Activated T-cell treated with anti-CD3 and anti-CD28 coated beads, Interleukin-2, amount 50 U/mL, for 4 hours (primary cell): ENCODE data around the gene LRRFIP1. TPM values are rescaled to one million over a fixed set of nuclear protein-coding genes. Genes with fewer than 3 reads are reported as not detected.
"Not testable (repeated sequence)": the region's sequence is repeated elsewhere in the genome, so short reads cannot be mapped to it uniquely, and the experiment has no call there.

Experiments used
- ATAC-seq, 2 donors: fragments of 200-7000 bp; cut with Tn5 transposase; one replicate each; pipeline ENCODE4 v1.10.0; 2021
- DNase-seq: peaks from one replicate; pipeline ENCODE4 v3.0.0-alpha.2; 2020
- H3K27me3 Mint-ChIP-seq: one replicate; pipeline ENCODE4 v1.8.0; 2021; ENCODE audit warnings: low read depth, mixed read lengths
- H3K36me3 Mint-ChIP-seq: one replicate; pipeline ENCODE4 v1.8.0; 2022; ENCODE audit warnings: mixed read lengths; ENCODE audit not compliant: insufficient read depth
- H3K4me1 Mint-ChIP-seq: one replicate; pipeline ENCODE4 v1.8.0; 2021; ENCODE audit warnings: low read depth, mixed read lengths
- H3K4me3 Mint-ChIP-seq: one replicate; pipeline ENCODE4 v1.8.0; 2021; ENCODE audit warnings: mild to moderate bottlenecking, moderate library complexity, mixed read lengths
- H3K9me3 Mint-ChIP-seq: one replicate; pipeline ENCODE4 v1.8.0; 2021; ENCODE audit warnings: mixed read lengths
- total RNA-seq, 3 donors: library from RNA; stranded (reverse); gene quantifications; one replicate each; pipeline ENCODE4 v1.2.1, GENCODE V29; 2021

LRRFIP1 gene
- total RNA-seq, 3 donors from 2014 or later, result 160 to 203 (median 169) TPM

- Mint-ChIP-seq H3K4me3 (no peak overlapping the region), H3K36me3 (peaks cover 20% of the 10 kb centered on the region), H3K27me3 (no peaks in the 10 kb centered on the region), H3K9me3 (no peaks in the 10 kb centered on the region), H3K4me1 (peaks cover 39% of the 10 kb centered on the region)
- DNase-seq (no peak), ATAC-seq (no peak)
Measured at GRCh38 chr2:237738255-237738654, 110.9 kb downstream of the LRRFIP1 start.

- DNase-seq, result no peak
- Mint-ChIP-seq H3K27me3 (no peaks in the 10 kb centered on the region), H3K4me3 (no peak overlapping the region), H3K9me3 (no peaks in the 10 kb centered on the region), H3K4me1 (peaks cover 41% of the 10 kb centered on the region), H3K36me3 (peaks cover 20% of the 10 kb centered on the region)
- ATAC-seq, result no peak
Measured at GRCh38 chr2:237739101-237739500, 111.7 kb downstream of the LRRFIP1 start.

GRCh38 chr2:237742191-237742590 lies 114.8 kb downstream of the LRRFIP1 start:
- no peak for ATAC-seq
- H3K4me3 Mint-ChIP-seq, result no peak overlapping the region
- H3K36me3 Mint-ChIP-seq, result peaks cover 14% of the 10 kb centered on the region
- no peaks in the 10 kb centered on the region for H3K27me3 Mint-ChIP-seq
- no peaks in the 10 kb centered on the region for H3K9me3 Mint-ChIP-seq
- DNase-seq, result no peak
- H3K4me1 Mint-ChIP-seq, result peaks cover 45% of the 10 kb centered on the region

GRCh38 chr2:237742614-237743013 lies 115.2 kb downstream of the LRRFIP1 start:
- Mint-ChIP-seq H3K4me1 (peaks cover 44% of the 10 kb centered on the region), H3K27me3 (no peaks in the 10 kb centered on the region), H3K4me3 (no peak overlapping the region), H3K36me3 (peaks cover 14% of the 10 kb centered on the region), H3K9me3 (no peaks in the 10 kb centered on the region)
- no peak for DNase-seq
- ATAC-seq, result no peak

GRCh38 chr2:237743024-237743423 lies 115.6 kb downstream of the LRRFIP1 start:
- Mint-ChIP-seq H3K4me3 (no peak overlapping the region), H3K27me3 (no peaks in the 10 kb centered on the region), H3K9me3 (no peaks in the 10 kb centered on the region), H3K4me1 (peaks cover 40% of the 10 kb centered on the region), H3K36me3 (peaks cover 10% of the 10 kb centered on the region)
- no peak for ATAC-seq
- DNase-seq, result no peak

- no peak for DNase-seq
- Mint-ChIP-seq H3K27me3 (no peaks in the 10 kb centered on the region), H3K4me1 (peaks cover 40% of the 10 kb centered on the region), H3K9me3 (no peaks in the 10 kb centered on the region), H3K36me3 (peaks cover 10% of the 10 kb centered on the region), H3K4me3 (no peak overlapping the region)
- no peak for ATAC-seq
Measured at GRCh38 chr2:237743561-237744269, 116.3 kb downstream of the LRRFIP1 start.

- DNase-seq, result no peak
- H3K9me3 Mint-ChIP-seq, result no peaks in the 10 kb centered on the region
- H3K36me3 Mint-ChIP-seq, result peaks cover 12% of the 10 kb centered on the region
- no peaks in the 10 kb centered on the region for H3K27me3 Mint-ChIP-seq
- ATAC-seq, result no peak
- H3K4me3 Mint-ChIP-seq, result no peak overlapping the region
- peaks cover 40% of the 10 kb centered on the region for H3K4me1 Mint-ChIP-seq
Measured at GRCh38 chr2:237744270-237744612, 116.9 kb downstream of the LRRFIP1 start.

- Mint-ChIP-seq H3K4me1 (peaks cover 37% of the 10 kb centered on the region), H3K9me3 (no peaks in the 10 kb centered on the region), H3K4me3 (no peak overlapping the region), H3K27me3 (no peaks in the 10 kb centered on the region), H3K36me3 (peaks cover 16% of the 10 kb centered on the region)
- peak; percentile 79 for DNase-seq
- peak; percentile 80 to 90 for ATAC-seq
Measured at GRCh38 chr2:237744613-237745249, 117.3 kb downstream of the LRRFIP1 start.

GRCh38 chr2:237745250-237745613 lies 117.8 kb downstream of the LRRFIP1 start:
- Mint-ChIP-seq H3K27me3 (no peaks in the 10 kb centered on the region), H3K36me3 (peaks cover 17% of the 10 kb centered on the region), H3K4me3 (no peak overlapping the region), H3K9me3 (no peaks in the 10 kb centered on the region), H3K4me1 (peaks cover 35% of the 10 kb centered on the region)
- ATAC-seq (no peak), DNase-seq (no peak)

- no peaks in the 10 kb centered on the region for H3K27me3 Mint-ChIP-seq
- H3K4me1 Mint-ChIP-seq, result peaks cover 25% of the 10 kb centered on the region
- H3K9me3 Mint-ChIP-seq, result no peaks in the 10 kb centered on the region
- H3K4me3 Mint-ChIP-seq, result no peak overlapping the region
- ATAC-seq (no peak), DNase-seq (no peak)
- peaks cover 23% of the 10 kb centered on the region for H3K36me3 Mint-ChIP-seq
Measured at GRCh38 chr2:237746302-237747080, 119.1 kb downstream of the LRRFIP1 start.

- ATAC-seq, result no peak
- Mint-ChIP-seq H3K4me1 (peaks cover 27% of the 10 kb centered on the region), H3K4me3 (no peak overlapping the region), H3K27me3 (no peaks in the 10 kb centered on the region), H3K9me3 (no peaks in the 10 kb centered on the region), H3K36me3 (peaks cover 26% of the 10 kb centered on the region)
- no peak for DNase-seq
Measured at GRCh38 chr2:237747189-237747588, 119.8 kb downstream of the LRRFIP1 start.

GRCh38 chr2:237749002-237749401 lies 121.6 kb downstream of the LRRFIP1 start:
- no peak overlapping the region for H3K4me3 Mint-ChIP-seq
- DNase-seq (no peak), ATAC-seq (no peak)
- H3K4me1 Mint-ChIP-seq, result peaks cover 19% of the 10 kb centered on the region
- peaks cover 38% of the 10 kb centered on the region for H3K36me3 Mint-ChIP-seq
- no peaks in the 10 kb centered on the region for H3K9me3 Mint-ChIP-seq
- no peaks in the 10 kb centered on the region for H3K27me3 Mint-ChIP-seq

GRCh38 chr2:237749961-237750360 lies 122.6 kb downstream of the LRRFIP1 start:
- no peak for DNase-seq
- Mint-ChIP-seq H3K9me3 (no peaks in the 10 kb centered on the region), H3K4me1 (peaks cover 16% of the 10 kb centered on the region), H3K36me3 (peaks cover 46% of the 10 kb centered on the region), H3K4me3 (no peak overlapping the region), H3K27me3 (no peaks in the 10 kb centered on the region)
- ATAC-seq, result no peak

- Mint-ChIP-seq H3K4me1 (peaks cover 14% of the 10 kb centered on the region), H3K36me3 (peaks cover 49% of the 10 kb centered on the region)
- DNase-seq, H3K4me3 Mint-ChIP-seq, H3K27me3 Mint-ChIP-seq, H3K9me3 Mint-ChIP-seq, ATAC-seq: not testable (repeated sequence)
Measured at GRCh38 chr2:237750441-237750840, 123.1 kb downstream of the LRRFIP1 start.

GRCh38 chr2:237752761-237753165 lies 125.4 kb downstream of the LRRFIP1 start:
- no peak for DNase-seq
- ATAC-seq, result peak; percentile 82 to 91
- peaks cover 12% of the 10 kb centered on the region for H3K4me1 Mint-ChIP-seq
- H3K9me3 Mint-ChIP-seq, result no peaks in the 10 kb centered on the region
- no peaks in the 10 kb centered on the region for H3K27me3 Mint-ChIP-seq
- no peak overlapping the region for H3K4me3 Mint-ChIP-seq
- peaks cover 62% of the 10 kb centered on the region for H3K36me3 Mint-ChIP-seq
